Esophagus muscularis mucosa (tissue), 4 donors: ENCODE measurements around the gene LRRC3C. TPM values are rescaled to one million over a fixed set of nuclear protein-coding genes. Genes with fewer than 3 reads are reported as not detected.

Source experiments
- DNase-seq: peaks from one replicate; pipeline ENCODE4 v3.0.0-alpha.2; 2017; ENCODE audit errors: extremely low spot score
- H3K27ac ChIP-seq, 4 donors: fragments of 200-600 bp; sonication (generic); replicated peaks in 1 of 4; 1 replicate in 3 of 4; 2 replicates in 1 of 4; pipeline ENCODE4 v1.5.1; 2016 to 2019; ENCODE audit warnings: mild to moderate bottlenecking in 1 of 4
- H3K27me3 ChIP-seq, 4 donors: fragments of 200-600 bp; sonication (generic); one replicate each; pipeline versions ENCODE4 v1.5.1 to v1.6.0; 2016 to 2019
- H3K36me3 ChIP-seq, 4 donors: fragments of 200-600 bp; sonication (generic); one replicate each; pipeline ENCODE4 v1.5.1; 2016 to 2019
- H3K4me1 ChIP-seq, 4 donors: fragments of 200-600 bp; sonication (generic); one replicate each; pipeline ENCODE4 v1.5.1; 2016 to 2019
- H3K4me3 ChIP-seq, 4 donors: fragments of 200-600 bp; sonication (generic); 1 replicate in 2 of 4; 2 replicates in 2 of 4; pipeline ENCODE4 v1.5.1; 2016 to 2019; ENCODE audit warnings: mild to moderate bottlenecking in 4 of 4, moderate library complexity in 1 of 4
- H3K9me3 ChIP-seq, 4 donors: fragments of 200-600 bp; sonication (generic); 1 replicate in 3 of 4; 2 replicates in 1 of 4; pipeline ENCODE4 v1.5.1; 2016 to 2019
- EP300 ChIP-seq: sonication (generic); formaldehyde crosslinking; IDR thresholded peaks from one replicate; pipeline ENCODE4 v1.6.1; 2017; ENCODE audit warnings: antibody characterized with exemption
- POLR2A ChIP-seq: fragments of 450-650 bp; IDR thresholded peaks from one replicate; pipeline ENCODE4 v1.6.1; 2017; ENCODE audit warnings: antibody characterized with exemption, moderate library complexity, mild to moderate bottlenecking, low read depth
- POLR2AphosphoS5 ChIP-seq, 2 donors: sonication (generic); formaldehyde crosslinking; IDR thresholded peaks; one replicate each; pipeline ENCODE4 v1.6.1; 2017; ENCODE audit warnings: antibody characterized with exemption in 2 of 2
- WGBS: methylation state at CpG from one replicate; pipeline ENCODE4 v1.1.5; 2018; 5-methylcytosine and 5-hydroxymethylcytosine counted together
- intact Hi-C: fragments of 100-400 bp; cut with DNase I; formaldehyde crosslinking; loops from one replicate; pipeline ENCODE4 v1.15.1; 2023
- total RNA-seq, 4 donors: library from RNA; depleted of rRNA; stranded (reverse); fragments of >200 nt; gene quantifications; one replicate each; pipeline versions ENCODE4 v1.1.0 to v1.2.1, GENCODE V29; 2016
- TF ChIP-seq, protein P1 (sequence below), 3 experiments: fragments of 200-600 bp in 2 of 3; fragments of 450-650 bp in 1 of 3; sonication (generic) in 2 of 3; IDR thresholded peaks; one replicate each; pipeline ENCODE4 v1.5.1; 2017 to 2019; ENCODE audit warnings: antibody characterized with exemption in 3 of 3, mild to moderate bottlenecking in 2 of 3, moderate library complexity in 1 of 3

LRRC3C gene
- total RNA-seq, 4 donors from 2014 or later, result not detected

DNA sequence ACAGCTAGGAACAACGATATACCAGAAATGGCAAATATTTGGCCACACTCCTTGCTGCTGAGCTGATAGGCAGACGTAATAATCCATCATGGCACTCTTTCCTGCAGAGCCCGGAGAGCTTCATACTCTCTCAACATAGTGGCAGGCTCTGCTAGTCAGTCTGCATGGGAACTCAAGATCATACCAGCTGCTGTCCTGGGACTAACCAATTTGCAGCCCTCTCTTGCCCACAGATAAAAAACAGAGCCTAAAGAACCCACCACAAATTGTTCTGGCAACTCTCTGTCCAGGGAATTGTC lies 22.6 kb upstream of the LRRC3C start:
- H3K4me1 ChIP-seq, result no peaks in the 10 kb centered on the region
- WGBS, result 70% methylated on average over 2 of the region's 3 CpGs
- H3K9me3 ChIP-seq, result no peaks in the 10 kb centered on the region
- no peak overlapping the region for H3K27ac ChIP-seq
- TF ChIP-seq, protein P1, sequence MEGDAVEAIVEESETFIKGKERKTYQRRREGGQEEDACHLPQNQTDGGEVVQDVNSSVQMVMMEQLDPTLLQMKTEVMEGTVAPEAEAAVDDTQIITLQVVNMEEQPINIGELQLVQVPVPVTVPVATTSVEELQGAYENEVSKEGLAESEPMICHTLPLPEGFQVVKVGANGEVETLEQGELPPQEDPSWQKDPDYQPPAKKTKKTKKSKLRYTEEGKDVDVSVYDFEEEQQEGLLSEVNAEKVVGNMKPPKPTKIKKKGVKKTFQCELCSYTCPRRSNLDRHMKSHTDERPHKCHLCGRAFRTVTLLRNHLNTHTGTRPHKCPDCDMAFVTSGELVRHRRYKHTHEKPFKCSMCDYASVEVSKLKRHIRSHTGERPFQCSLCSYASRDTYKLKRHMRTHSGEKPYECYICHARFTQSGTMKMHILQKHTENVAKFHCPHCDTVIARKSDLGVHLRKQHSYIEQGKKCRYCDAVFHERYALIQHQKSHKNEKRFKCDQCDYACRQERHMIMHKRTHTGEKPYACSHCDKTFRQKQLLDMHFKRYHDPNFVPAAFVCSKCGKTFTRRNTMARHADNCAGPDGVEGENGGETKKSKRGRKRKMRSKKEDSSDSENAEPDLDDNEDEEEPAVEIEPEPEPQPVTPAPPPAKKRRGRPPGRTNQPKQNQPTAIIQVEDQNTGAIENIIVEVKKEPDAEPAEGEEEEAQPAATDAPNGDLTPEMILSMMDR (IDR thresholded peaks at IDR 0.05), result no peak
- H3K36me3 ChIP-seq, result peaks cover 4 to 17% (median 8%) of the 10 kb centered on the region in 4 donors
- DNase-seq, result no peak
- intact Hi-C loops, result no loop called here
- no peaks in the 10 kb centered on the region for H3K27me3 ChIP-seq
- no peak overlapping the region for H3K4me3 ChIP-seq

DNA sequence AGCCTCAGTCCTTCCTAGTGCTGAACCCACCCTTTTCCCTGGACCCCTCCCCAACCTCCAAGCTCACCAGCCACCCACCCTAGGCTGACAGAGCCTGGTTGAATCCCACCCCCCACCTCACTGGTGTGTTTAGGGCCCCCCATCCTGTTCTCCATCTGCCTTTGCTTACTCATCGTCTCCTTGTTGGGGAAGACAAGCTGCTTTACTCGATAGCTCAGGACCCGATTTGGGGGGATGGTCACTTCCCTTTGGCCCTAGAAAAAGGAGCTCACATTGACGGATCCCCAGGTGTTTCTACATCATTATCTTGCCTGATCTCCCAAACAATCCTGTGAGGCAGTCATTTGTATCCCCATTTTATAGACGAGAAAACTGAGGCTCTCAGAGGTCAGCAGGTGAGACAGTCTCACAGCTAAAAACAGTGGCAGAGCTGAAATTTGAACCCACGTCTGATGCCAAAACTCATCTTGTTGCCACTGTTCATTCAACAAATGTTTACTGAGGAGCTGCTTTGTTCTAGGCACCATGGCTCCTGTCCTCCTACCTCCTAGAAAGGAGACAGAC lies 18.7 kb upstream of the LRRC3C start:
- Histone ChIP-seq H3K27ac (no peak overlapping the region), H3K4me1 (no peaks in the 10 kb centered on the region), H3K9me3 (no peaks in the 10 kb centered on the region), H3K4me3 (no peak overlapping the region), H3K36me3 (peaks cover 7 to 29% (median 13%) of the 10 kb centered on the region in 4 donors), H3K27me3 (no peaks in the 10 kb centered on the region)
- 91% methylated on average over 6 of the region's 6 CpGs for WGBS
- TF ChIP-seq POLR2A (no peak), EP300 (no peak), POLR2AphosphoS5 (IDR thresholded peaks at IDR 0.05) (no peak)
- TF ChIP-seq, protein P1 (IDR thresholded peaks at IDR 0.05), result no peak
- intact Hi-C loops, result no loop called here
- no peak for DNase-seq

DNA sequence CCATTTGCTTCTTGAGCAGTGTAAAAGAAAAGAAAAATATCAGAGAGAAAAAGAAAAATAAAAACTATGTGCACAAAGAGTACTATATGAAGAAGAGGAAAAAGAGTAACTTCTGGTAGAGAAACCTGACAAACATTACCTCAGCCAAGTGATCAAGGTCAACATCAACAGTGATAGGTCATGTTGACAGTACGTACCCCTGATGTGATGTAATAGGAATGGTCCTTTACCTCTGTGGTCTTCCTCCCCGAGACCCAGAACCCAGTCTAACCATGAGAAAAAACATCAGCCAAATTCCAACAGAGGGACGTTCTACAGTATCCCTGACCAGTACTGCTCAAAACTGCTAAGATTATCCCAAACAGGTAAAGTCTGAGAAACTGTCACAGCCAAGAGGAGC lies 13.5 kb upstream of the LRRC3C start:
- TF ChIP-seq POLR2AphosphoS5 (IDR thresholded peaks at IDR 0.05), result no peak
- TF ChIP-seq POLR2A, result no peak
- TF ChIP-seq EP300, result no peak
- TF ChIP-seq, protein P1 (IDR thresholded peaks at IDR 0.05), result no peak

DNA sequence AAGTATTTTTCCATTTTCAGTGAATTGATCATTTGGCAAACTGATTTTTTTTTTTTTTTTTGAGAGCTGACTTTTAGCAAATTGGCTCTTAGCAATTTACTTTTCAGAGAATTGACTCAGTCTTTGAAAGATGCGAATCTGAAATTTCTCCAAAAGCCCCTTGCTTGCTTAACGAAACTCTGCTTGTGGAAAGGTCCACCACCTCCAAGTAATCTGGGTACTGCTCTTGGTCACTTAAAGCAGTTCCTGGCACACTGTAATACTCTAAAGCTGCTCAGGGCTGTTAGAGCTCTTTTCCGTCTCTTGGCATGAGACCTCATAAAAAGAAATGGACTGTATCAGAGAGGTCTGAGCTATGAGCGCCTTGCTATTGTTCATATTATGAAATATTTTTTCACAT lies 12.0 kb upstream of the LRRC3C start:
- 86% methylated on average over 4 of the region's 4 CpGs for WGBS

More for the DNA sequence above, 13.5 kb upstream of the LRRC3C start:
- peaks cover 7 to 38% (median 13%) of the 10 kb centered on the region in 4 donors for H3K36me3 ChIP-seq
- 77% methylated on average over 3 of the region's 3 CpGs for WGBS
- no peaks in the 10 kb centered on the region for H3K9me3 ChIP-seq
- intact Hi-C loops, result no loop called here
- no peak for DNase-seq
- H3K4me3 ChIP-seq, result no peak overlapping the region
- no peaks in the 10 kb centered on the region for H3K27me3 ChIP-seq
- H3K4me1 ChIP-seq, result no peaks in the 10 kb centered on the region
- H3K27ac ChIP-seq, result no peak overlapping the region

DNA sequence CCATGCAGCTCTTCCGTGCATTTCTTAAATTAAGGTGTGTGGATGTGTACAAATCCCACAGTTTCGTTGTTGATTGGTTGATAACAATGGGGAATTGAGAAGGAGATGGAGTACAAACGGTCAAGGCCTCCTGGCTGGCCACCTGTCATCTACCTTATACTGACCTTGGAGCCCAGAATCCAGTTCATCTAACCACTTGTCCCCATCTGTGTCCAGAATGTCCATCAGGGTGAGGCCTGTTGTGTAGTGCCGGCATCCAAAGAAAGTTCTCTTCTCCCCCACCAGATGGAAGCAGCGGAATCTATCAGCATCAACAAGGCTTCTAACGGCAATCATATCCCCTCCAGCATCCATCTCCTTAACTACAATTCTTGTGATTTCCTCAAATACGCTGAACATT lies 10.6 kb upstream of the LRRC3C start:
- no peak for TF ChIP-seq EP300
- TF ChIP-seq, protein P1 (IDR thresholded peaks at IDR 0.05), result no peak
- no peak for TF ChIP-seq POLR2A
- no peak for TF ChIP-seq POLR2AphosphoS5 (IDR thresholded peaks at IDR 0.05)
- 93% methylated on average over 7 of the region's 7 CpGs for WGBS
- Histone ChIP-seq H3K36me3 (peaks cover 12 to 44% (median 29%) of the 10 kb centered on the region in 4 donors), H3K27ac (no peak overlapping the region), H3K9me3 (no peaks in the 10 kb centered on the region), H3K27me3 (no peaks in the 10 kb centered on the region), H3K4me1 (no peaks in the 10 kb centered on the region), H3K4me3 (no peak overlapping the region)
- DNase-seq, result no peak
- intact Hi-C loops, result no loop called here

More for the DNA sequence above, 12.0 kb upstream of the LRRC3C start:
- no peaks in the 10 kb centered on the region for H3K4me1 ChIP-seq
- no peak for TF ChIP-seq POLR2AphosphoS5 (IDR thresholded peaks at IDR 0.05)
- H3K9me3 ChIP-seq, result no peaks in the 10 kb centered on the region
- no peak overlapping the region for H3K4me3 ChIP-seq
- no peak for DNase-seq
- intact Hi-C loops, result no loop called here
- H3K36me3 ChIP-seq, result peaks cover 13 to 39% (median 19%) of the 10 kb centered on the region in 4 donors
- H3K27me3 ChIP-seq, result no peaks in the 10 kb centered on the region
- no peak overlapping the region for H3K27ac ChIP-seq
